Sigmoid colon (tissue), 7 donors: ENCODE results near the gene ALDH2. TPM values are rescaled to one million over a fixed set of nuclear protein-coding genes. Genes with fewer than 3 reads are reported as not detected.
"Not testable (repeated sequence)": the region's sequence is repeated elsewhere in the genome, so short reads cannot be mapped to it uniquely, and the experiment has no call there.

Experiments used
- DNase-seq: peaks from one replicate; pipeline ENCODE4 v3.0.0-alpha.2; 2019
- H3K27ac ChIP-seq, 4 donors: fragments of 200-600 bp; sonication (generic); one replicate each; pipeline ENCODE4 v1.5.1; 2016 to 2019; ENCODE audit warnings: mild to moderate bottlenecking in 1 of 4
- H3K27me3 ChIP-seq, 3 donors: fragments of 200-600 bp; sonication (generic); one replicate each; pipeline ENCODE4 v1.5.1; 2019; ENCODE audit warnings: mild to moderate bottlenecking in 1 of 3
- H3K36me3 ChIP-seq, 4 donors: fragments of 200-600 bp; sonication (generic); one replicate each; pipeline ENCODE4 v1.5.1; 2016 to 2019
- H3K4me1 ChIP-seq, 4 donors: fragments of 200-600 bp; sonication (generic); one replicate each; pipeline ENCODE4 v1.5.1; 2017 to 2019
- H3K4me3 ChIP-seq, 4 donors: fragments of 200-600 bp; sonication (generic); one replicate each; pipeline ENCODE4 v1.5.1; 2017 to 2019; ENCODE audit warnings: mild to moderate bottlenecking in 2 of 4, moderate library complexity in 1 of 4
- H3K9me3 ChIP-seq, 4 donors: fragments of 200-600 bp in 3 of 4; sonication (generic) in 3 of 4; one replicate each; pipeline versions ENCODE4 v1.5.1 to v1.6.1; 2013 to 2019
- EP300 ChIP-seq, 4 donors: sonication (generic); formaldehyde crosslinking; IDR thresholded peaks; one replicate each; pipeline ENCODE4 v1.6.1; 2017; ENCODE audit warnings: antibody characterized with exemption in 4 of 4
- POLR2A ChIP-seq, 2 donors: fragments of 450-650 bp; IDR thresholded peaks; one replicate each; pipeline ENCODE4 v1.6.1; 2016; ENCODE audit warnings: antibody characterized with exemption in 2 of 2, mild to moderate bottlenecking in 2 of 2, moderate library complexity in 2 of 2
- POLR2AphosphoS5 ChIP-seq, 4 donors: sonication (generic); formaldehyde crosslinking; IDR thresholded peaks; one replicate each; pipeline ENCODE4 v1.6.1; 2017; ENCODE audit warnings: antibody characterized with exemption in 4 of 4
- WGBS, 2 donors: extraction: QIAGEN DNeasy Blood & Tissue Kit; methylation state at CpG; one replicate each; pipeline ENCODE4 v1.1.7; 2013; 5-methylcytosine and 5-hydroxymethylcytosine counted together
- intact Hi-C: fragments of 100-400 bp; cut with DNase I; formaldehyde crosslinking; loops from one replicate; pipeline ENCODE4 v1.15.1; 2023
- polyA plus RNA-seq, 3 donors: library from polyadenylated mRNA; stranded (reverse); fragments of 200-250 nt; gene quantifications; one replicate each; pipeline ENCODE4 v1.2.3, GENCODE V29; 2013
- total RNA-seq, 4 donors: library from RNA; depleted of rRNA; stranded (reverse); fragments of >200 nt; gene quantifications; one replicate each; pipeline ENCODE4 v1.1.0, GENCODE V29; 2016
- TF ChIP-seq, protein P1 (sequence below), 4 experiments: fragments of 450-650 bp in 3 of 4; fragments of 200-600 bp in 1 of 4; IDR thresholded peaks; one replicate each; pipeline ENCODE4 v1.5.1; 2016 to 2019; ENCODE audit warnings: antibody characterized with exemption in 4 of 4, mild to moderate bottlenecking in 3 of 4, moderate library complexity in 2 of 4
- donor health status: healthy with polysubstance abuse.
- donor health status: Bipolar disorder and iron deficiency.
- donor health status: healthy.

Gene ALDH2
- total and polyA plus RNA-seq, 7 donors, result 112 to 348 (median 132) TPM

DNA sequence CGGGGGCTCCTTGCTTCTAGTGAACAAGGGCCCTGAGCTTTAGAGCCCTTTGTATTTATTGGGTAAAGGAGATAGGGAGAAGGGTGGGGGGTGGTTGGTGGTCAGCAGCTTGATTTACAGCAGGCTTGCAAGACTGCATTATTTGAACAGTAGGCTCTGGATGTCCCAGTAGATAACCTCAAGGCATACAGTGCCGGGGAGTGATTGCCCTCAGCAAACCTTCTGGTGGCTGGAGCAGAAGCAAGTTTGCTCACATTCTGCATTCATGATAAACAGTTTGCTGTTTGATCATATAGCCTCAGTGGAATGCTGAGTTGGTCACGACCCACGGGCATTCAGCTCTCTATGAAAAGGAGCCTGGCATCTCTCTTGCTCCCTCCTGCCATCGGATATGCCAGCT is 58.8 kb downstream of the ALDH2 start:
- no peak overlapping the region for H3K27ac ChIP-seq
- 86 to 90% methylated on average over 5 of the region's 5 CpGs for WGBS, 2 donors
- H3K36me3 ChIP-seq, result no peaks in the 10 kb centered on the region
- TF ChIP-seq EP300 (IDR thresholded peaks at IDR 0.05), result no peak
- TF ChIP-seq POLR2A (IDR thresholded peaks at IDR 0.05), result no peak
- TF ChIP-seq, protein P1, sequence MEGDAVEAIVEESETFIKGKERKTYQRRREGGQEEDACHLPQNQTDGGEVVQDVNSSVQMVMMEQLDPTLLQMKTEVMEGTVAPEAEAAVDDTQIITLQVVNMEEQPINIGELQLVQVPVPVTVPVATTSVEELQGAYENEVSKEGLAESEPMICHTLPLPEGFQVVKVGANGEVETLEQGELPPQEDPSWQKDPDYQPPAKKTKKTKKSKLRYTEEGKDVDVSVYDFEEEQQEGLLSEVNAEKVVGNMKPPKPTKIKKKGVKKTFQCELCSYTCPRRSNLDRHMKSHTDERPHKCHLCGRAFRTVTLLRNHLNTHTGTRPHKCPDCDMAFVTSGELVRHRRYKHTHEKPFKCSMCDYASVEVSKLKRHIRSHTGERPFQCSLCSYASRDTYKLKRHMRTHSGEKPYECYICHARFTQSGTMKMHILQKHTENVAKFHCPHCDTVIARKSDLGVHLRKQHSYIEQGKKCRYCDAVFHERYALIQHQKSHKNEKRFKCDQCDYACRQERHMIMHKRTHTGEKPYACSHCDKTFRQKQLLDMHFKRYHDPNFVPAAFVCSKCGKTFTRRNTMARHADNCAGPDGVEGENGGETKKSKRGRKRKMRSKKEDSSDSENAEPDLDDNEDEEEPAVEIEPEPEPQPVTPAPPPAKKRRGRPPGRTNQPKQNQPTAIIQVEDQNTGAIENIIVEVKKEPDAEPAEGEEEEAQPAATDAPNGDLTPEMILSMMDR (IDR thresholded peaks at IDR 0.05), result no peak
- TF ChIP-seq POLR2AphosphoS5 (IDR thresholded peaks at IDR 0.05), result no peak
- no peaks in the 10 kb centered on the region for H3K9me3 ChIP-seq
- intact Hi-C loops, result no loop called here
- no peaks in the 10 kb centered on the region for H3K27me3 ChIP-seq
- no peak overlapping the region for H3K4me3 ChIP-seq
- no peak for DNase-seq
- peaks cover 0 to 13% (median 6%) of the 10 kb centered on the region in 4 donors for H3K4me1 ChIP-seq

- no peak overlapping the region for H3K4me3 ChIP-seq
- peaks cover 0 to 13% (median 6%) of the 10 kb centered on the region in 4 donors for H3K4me1 ChIP-seq
- H3K27me3 ChIP-seq, result no peaks in the 10 kb centered on the region
- TF ChIP-seq, protein P1 (IDR thresholded peaks at IDR 0.05), result no peak
- TF ChIP-seq POLR2AphosphoS5 (IDR thresholded peaks at IDR 0.05) (no peak), EP300 (IDR thresholded peaks at IDR 0.05) (no peak), POLR2A (IDR thresholded peaks at IDR 0.05) (no peak)
- WGBS, 2 donors, result 74 to 80% methylated on average over 3 of the region's 3 CpGs
- no peaks in the 10 kb centered on the region for H3K36me3 ChIP-seq
- no peaks in the 10 kb centered on the region for H3K9me3 ChIP-seq
- no peak for DNase-seq
- H3K27ac ChIP-seq, result no peak overlapping the region
- intact Hi-C loops, result no loop called here
Measured at GRCh38 chr12:111826316-111826715, 59.6 kb downstream of the ALDH2 start.

- no peak overlapping the region for H3K27ac ChIP-seq
- peaks cover 0 to 13% (median 6%) of the 10 kb centered on the region in 4 donors for H3K4me1 ChIP-seq
- no peaks in the 10 kb centered on the region for H3K27me3 ChIP-seq
- no peak for DNase-seq
- intact Hi-C loops, result no loop called here
- no peaks in the 10 kb centered on the region for H3K36me3 ChIP-seq
- TF ChIP-seq POLR2A (IDR thresholded peaks at IDR 0.05), result no peak
- TF ChIP-seq EP300 (IDR thresholded peaks at IDR 0.05), result no peak
- TF ChIP-seq, protein P1 (IDR thresholded peaks at IDR 0.05), result no peak
- TF ChIP-seq POLR2AphosphoS5 (IDR thresholded peaks at IDR 0.05), result no peak
- no peaks in the 10 kb centered on the region for H3K9me3 ChIP-seq
- no peak overlapping the region for H3K4me3 ChIP-seq
- WGBS, 2 donors, result 74 to 86% methylated on average over 2 of the region's 2 CpGs
Measured at GRCh38 chr12:111826992-111827391, 60.3 kb downstream of the ALDH2 start.

DNA sequence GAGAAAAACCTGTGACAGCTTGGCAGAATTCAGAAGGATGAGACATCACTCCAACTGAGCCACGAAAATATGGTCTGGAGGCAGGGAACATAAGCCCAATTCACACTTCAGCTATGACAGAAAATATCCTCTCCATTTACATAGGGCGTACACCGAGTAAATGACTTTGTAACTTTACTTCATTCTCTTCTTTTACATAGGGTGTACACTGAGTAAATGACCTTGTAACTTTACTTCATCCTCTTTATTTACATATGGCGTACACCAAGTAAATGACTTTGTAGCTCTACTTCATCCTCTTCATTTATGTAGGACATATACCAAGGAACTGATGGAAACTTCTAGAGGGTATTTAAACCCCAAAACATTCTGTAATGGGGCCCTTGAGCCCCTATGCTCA is 61.2 kb downstream of the ALDH2 start:
- no peak overlapping the region for H3K27ac ChIP-seq
- intact Hi-C loops, result no loop called here
- no peaks in the 10 kb centered on the region for H3K9me3 ChIP-seq
- no peak overlapping the region for H3K4me3 ChIP-seq
- no peaks in the 10 kb centered on the region for H3K36me3 ChIP-seq
- peaks cover 0 to 13% (median 6%) of the 10 kb centered on the region in 4 donors for H3K4me1 ChIP-seq
- TF ChIP-seq POLR2AphosphoS5 (IDR thresholded peaks at IDR 0.05), result no peak
- TF ChIP-seq, protein P1 (IDR thresholded peaks at IDR 0.05), result no peak
- no peak for TF ChIP-seq POLR2A (IDR thresholded peaks at IDR 0.05)
- TF ChIP-seq EP300 (IDR thresholded peaks at IDR 0.05), result no peak
- 62 to 87% methylated on average over 4 of the region's 4 CpGs for WGBS, 2 donors
- no peak for DNase-seq
- H3K27me3 ChIP-seq, result no peaks in the 10 kb centered on the region

DNA sequence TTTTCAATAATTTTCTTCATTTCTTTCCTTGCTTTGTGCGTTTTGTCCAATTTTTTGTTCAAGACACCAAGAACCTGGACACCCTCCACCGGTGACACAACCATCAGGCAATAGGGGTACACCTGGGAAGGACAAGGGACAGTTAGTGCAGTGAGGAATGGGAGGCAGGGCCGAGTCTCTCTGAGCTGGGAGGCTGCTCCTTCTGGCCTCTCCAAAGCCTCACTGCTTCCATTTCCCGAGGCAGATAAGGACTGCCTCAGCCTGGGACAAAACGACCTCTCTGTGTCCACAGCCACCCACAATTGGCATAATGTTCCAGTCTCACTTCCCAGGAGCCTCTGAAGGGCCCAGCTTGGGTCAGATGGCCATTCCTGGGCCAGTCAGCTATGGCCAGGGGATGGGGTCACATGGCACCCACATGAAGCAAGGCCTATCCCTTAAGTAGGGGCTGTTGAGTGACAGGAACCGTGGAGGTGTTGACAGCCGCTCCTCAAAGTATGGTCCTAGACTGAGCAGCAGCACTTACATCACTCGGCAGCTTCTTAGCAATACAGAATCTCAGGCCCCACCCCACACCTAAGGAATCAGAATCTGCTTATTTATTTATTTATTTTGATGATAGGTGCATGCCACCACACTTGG is 61.7 kb downstream of the ALDH2 start:
- no peaks in the 10 kb centered on the region for H3K27me3 ChIP-seq
- DNase-seq, result no peak
- 90 to 91% methylated on average over 8 of the region's 8 CpGs for WGBS, 2 donors
- peaks cover 0 to 13% (median 5%) of the 10 kb centered on the region in 4 donors for H3K4me1 ChIP-seq
- H3K36me3 ChIP-seq, result no peaks in the 10 kb centered on the region
- no peaks in the 10 kb centered on the region for H3K9me3 ChIP-seq
- TF ChIP-seq POLR2AphosphoS5 (IDR thresholded peaks at IDR 0.05) (no peak), POLR2A (IDR thresholded peaks at IDR 0.05) (no peak), EP300 (IDR thresholded peaks at IDR 0.05) (no peak)
- TF ChIP-seq, protein P1 (IDR thresholded peaks at IDR 0.05), result no peak
- no peak overlapping the region for H3K27ac ChIP-seq
- intact Hi-C loops, result no loop called here
- no peak overlapping the region for H3K4me3 ChIP-seq

GRCh38 chr12:111829635-111830034 is 62.9 kb downstream of the ALDH2 start:
- H3K36me3 ChIP-seq, H3K27ac ChIP-seq, intact Hi-C loops, H3K9me3 ChIP-seq, H3K4me3 ChIP-seq, DNase-seq, H3K4me1 ChIP-seq, H3K27me3 ChIP-seq: not testable (repeated sequence)
- WGBS, 2 donors, result 65 to 80% methylated on average over 3 of the region's 3 CpGs

- Histone ChIP-seq H3K27ac (peak overlapping the region in 1 of 4 donors; percentile 42), H3K36me3 (peaks cover 0 to 15% (median 0%) of the 10 kb centered on the region in 4 donors)
- DNase-seq, H3K4me1 ChIP-seq, H3K27me3 ChIP-seq, H3K9me3 ChIP-seq, H3K4me3 ChIP-seq, intact Hi-C loops: not testable (repeated sequence)
- WGBS, 2 donors, result 46 to 73% methylated on average over 22 of the region's 22 CpGs
Measured at GRCh38 chr12:111834740-111835386, 68.1 kb downstream of the ALDH2 start.
